ENCODE data around the gene MACROD2.
A peak's percentile ranks its signal among the peaks of the same experiment; 100 is the strongest.

MACROD2 gene

DNA sequence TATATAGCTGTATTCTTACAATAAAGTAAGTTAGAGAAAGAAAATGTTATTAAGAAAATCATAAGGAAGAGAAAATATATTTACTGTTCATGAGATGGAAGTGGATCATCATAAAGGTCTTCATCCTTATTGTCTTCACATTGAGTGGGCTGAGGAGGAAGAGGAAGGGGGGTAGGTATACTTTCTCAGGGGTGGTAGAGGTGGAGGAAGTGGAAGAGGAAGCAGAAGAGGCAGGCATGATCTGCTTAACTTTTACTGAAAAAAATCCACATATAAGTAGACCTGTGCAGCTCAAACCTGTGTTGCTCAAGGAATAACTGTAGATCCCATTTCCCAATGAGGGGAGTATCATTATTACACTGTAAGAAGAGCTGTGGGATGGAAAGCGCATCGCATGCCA lies 1863.7 kb downstream of the MACROD2 start:
- DNase-seq, result no peak

DNA sequence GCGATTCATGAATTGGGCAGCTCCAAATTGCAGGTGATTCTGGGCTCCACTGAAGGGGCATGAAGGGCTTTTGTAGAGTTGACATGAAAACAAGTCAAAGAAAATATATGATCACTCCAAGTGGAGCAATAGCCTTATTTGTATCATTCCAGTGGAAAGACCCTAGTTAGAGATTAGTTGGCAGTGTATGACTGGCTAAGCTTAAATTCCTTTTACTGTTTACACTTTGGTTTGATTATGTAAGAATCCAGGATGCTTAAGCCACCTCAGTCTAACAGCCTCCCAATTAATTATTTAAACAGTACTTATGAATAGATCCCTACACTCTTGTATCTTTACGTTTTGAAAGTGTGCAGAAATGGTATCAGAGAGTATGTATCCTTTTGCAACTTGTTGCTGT lies 1865.5 kb downstream of the MACROD2 start:
- DNase-seq, result no peak

DNA sequence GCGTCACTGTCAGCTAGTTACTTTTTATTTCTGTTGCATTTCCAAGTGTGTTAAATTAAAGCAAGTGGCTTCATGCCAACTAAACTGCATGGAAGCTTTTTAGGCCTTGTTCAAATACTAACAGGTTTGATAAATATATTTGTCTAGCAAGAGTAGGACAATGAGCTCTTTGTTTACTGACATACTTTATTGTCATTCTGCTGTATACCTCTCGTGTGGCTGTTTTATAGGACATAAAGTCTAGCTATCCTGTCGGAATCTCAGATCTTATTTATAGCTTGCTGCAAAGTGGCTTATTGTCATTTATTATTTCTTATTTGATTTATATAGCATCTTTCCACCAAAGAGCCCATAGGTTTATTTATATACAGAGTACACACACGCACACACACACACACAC lies 1866.9 kb downstream of the MACROD2 start:
- peak; percentile 1 for DNase-seq

DNA sequence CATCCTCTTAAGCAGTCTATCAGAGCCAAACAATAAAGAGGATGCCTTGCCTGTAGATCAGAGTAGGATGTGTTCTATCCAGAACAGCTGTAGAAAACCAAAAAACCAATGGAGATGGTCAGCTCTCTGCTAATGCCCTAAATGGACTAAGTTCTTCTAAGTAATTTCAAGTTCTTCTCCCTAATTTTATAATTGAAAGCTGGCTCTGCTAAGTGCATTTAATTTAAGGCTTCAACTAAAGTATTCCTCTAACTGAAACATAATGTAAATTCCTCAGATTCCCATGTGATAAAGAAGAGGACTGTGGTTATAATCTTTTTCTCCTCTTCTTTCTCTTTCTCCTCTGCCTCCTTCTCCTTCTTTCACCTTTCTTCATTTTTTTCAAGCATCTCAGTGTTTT lies 1868.4 kb downstream of the MACROD2 start:
- DNase-seq, result no peak

DNA sequence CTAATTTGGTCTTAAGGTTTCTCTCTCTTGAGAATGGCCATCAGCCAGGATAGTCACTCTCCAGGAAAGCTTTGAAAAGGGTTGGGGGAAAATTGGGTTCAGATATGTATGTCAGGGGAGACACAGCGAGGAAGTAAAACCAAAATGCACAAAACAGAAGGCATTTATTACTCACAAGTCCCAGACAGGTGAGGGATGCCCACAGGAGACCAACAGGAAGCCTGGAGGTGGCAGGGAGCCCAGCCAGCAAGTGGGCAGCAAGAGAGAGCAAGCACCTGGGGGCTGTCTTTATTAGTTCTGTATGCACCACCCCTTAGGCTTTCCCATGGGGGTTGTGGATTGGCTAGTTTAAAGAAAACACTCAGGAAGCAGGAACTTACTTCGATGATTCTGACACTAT lies 1870.2 kb downstream of the MACROD2 start:
- DNase-seq, result no peak

DNA sequence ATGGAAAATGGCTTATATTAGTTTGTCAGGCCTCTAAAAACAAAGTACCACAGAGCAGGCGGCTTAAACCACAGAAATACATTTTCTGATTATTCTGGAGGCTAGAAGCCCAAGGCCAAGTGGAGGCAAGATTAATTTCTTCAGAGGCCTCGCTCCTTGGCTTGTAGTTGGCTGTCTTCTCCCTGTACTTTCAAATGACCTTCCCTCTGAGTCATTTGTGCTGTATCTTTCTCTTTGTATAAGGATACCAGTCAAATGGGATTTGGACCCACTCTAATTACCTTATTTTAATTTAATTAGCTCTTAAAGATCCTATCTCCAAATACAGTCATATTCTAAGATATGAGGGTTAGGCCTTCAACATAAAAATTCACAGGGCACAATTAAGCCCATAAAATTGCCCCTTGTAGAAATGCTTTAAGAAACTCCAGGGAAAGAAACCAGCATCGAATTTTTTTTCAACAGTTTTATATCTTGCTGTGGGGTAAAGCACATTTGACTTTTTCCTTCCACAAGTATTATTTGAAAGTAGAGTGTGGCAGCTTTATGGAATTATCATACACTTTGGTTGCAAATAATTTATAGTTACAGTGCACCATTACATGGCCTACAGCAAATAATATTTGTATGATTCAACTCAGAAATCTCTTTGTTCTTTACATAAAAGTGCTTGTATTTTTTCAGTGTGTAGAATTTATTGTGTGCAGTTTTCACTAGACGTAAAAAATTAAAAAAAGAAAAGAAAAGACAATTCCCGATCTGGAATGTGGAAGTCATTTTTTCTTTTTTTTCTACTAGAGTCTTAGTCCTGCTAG lies 1871.8 kb downstream of the MACROD2 start:
- DNase-seq, result no peak

DNA sequence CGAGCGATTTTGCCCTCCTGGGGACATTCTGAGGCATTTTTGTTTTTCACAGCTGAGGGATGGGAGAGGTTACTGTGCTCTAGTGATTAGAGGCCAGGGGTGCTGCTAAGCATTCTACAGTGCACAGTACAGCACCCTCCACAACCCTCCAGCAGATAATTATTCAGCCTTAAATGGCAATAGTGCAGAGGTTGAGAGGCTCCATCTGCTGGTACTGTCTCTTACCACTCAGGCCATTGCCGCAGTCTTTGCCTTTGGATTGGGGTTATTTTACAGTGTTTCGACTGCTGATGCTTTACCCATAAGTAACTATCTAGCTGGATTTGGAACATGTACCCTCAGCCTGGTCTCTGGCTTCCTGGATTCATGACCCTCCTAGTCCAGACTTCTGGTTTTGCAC lies 1872.6 kb downstream of the MACROD2 start:
- no peak for DNase-seq

DNA sequence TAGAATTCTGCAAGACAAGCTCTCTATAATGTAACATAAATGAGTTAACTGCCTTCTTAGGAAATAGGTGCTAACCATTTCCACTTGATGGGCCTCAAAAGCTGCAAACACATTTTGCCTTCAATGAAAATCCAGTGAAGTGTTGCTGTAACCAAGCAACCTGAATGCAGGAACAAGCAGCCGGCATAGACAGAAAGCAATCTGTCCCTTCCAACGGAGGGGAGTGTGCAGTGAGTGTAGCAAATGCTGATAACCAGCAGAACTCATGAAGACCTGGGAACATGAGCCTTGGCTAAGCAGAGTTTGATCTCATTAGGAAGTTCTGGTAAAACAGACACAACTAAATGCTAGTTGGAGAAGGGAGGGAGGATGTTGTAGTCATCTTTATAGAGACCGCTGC lies 1880.1 kb downstream of the MACROD2 start:
- DNase-seq, result peak; percentile 82

DNA sequence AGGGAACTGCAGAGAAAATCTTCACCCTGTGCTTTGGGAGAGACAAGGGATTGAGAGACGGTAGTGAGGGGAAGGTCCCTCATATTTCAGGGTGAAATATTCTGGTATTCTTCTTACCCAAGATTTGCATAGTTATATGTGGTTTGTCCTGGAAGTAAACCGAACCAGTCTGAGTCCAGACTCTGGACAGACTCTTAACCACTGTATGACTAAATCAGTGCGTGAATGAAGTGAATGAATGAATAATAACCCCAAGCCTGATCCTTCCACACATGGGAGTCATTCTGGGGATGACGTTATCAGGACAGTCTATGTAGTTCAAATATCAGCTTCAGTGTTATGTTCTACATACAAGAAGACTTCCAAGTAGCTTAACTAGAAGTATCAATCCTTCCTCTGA lies 1887.2 kb downstream of the MACROD2 start:
- no peak for DNase-seq

DNA sequence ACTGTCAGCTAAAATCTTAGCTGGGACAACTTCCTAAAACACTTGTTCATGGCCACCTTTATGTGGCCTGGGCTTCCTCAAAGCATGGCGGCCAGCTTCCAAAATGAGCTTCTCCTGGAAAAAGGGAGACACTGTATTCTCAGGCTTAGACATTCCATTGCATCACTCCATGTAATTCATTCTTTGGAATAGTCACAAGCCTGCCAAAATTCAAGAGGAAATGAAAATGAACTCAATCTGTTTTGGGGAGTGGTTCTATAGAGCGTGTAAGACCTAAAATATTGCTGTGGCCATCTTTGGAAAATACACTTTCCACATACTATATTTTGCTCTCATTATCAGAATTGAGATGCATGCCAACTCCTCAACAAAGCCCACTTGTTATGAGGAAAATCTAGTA lies 1890.9 kb downstream of the MACROD2 start:
- DNase-seq, result no peak

DNA sequence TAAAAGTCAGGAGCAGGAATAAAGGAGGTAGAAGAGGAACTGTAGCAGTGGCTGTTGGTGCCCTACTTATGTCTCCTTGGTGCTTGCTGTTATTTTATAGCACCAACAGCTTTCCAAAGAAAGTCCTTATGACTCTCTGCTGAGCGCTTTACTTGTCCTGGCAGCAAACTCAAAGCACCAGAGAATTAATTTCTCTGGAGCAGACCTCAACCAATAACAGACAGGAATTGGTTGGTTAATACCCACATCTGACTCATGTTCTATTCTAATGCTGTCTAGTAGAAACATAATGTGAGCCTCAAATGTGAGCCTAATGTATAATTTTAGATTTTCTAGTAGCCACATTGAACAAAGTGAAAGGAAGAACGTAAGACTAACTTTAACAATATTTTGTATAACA lies 1892.1 kb downstream of the MACROD2 start:
- DNase-seq, result no peak

DNA sequence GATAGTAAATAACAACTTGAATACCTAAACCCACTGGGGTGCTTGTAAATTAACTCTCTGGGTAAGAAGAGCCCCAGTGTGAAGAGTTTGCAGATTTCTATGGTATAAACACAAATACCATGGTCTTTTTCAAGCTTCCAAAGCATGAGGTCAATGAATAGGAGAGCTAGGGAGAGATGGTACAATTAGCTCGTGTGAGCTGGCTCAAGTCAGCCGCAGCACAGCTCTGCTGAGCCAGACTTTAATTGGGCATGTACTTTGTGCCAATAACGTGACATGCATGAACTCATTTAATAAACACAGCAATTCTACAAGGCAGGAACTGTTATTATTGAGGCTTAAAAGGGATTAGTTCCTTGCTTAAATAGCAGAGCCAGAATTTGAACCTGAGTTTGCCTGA lies 1893.7 kb downstream of the MACROD2 start:
- no peak for DNase-seq

DNA sequence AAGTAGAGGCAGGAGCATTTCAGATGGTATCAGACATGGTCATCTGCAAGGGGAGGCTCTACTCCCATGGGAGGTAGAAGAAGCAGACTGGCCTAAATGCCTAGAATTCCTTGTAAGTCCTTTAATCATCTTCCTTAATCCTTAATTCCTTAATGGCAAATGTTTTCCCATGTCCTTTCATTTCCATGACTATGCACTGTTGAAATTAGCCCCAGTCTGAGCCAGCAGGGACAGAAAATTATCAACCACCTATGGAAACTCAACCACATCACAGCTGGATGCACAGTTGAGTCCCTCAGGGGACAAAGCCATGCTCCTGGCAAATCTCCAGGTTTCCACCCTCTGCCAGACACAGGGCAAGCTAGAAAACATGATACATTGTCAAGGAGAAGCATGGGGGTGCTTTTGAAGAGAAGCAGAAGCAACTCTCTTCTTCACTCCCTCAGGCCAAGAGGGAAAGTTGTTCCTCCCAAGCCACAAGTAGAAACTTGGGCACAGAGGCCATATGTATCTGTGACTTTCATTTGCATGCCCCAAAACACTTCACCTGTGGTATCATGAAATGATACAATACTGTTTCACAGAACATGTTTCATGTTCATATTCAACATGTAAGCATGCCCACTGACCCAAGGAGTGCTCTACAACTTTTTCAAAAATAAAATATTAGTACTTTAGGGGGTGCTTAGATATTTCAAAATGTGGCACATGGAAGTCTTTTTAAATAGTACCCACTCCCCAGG lies 1894.4 kb downstream of the MACROD2 start:
- peak; percentile 70 for DNase-seq

DNA sequence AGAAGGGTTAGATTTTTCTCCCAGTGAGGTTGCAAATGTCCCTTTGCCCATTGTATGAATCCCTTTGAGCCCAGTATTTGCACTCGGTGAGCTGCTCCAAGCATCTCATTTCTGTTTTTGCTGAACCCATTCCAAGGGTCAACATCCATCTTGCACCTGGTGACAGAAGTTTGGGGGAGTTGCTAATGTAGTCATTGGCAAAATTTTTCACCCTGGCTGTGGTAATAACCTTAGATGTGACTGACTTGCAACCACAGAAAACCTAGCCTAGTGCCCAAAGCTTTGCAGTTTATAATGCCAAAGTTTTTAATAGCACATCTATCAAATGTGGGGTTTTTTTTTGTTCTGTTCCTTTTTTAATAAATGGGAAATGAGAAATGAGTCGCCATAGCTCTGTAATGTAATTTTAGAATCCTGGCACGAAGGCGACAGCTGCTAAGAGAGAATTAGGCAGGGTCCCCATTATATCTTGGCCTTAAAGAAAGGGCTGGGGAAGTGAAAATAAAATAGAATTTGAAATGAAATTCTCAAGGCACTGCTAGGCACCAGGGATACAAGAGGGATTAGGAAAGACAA lies 1895.2 kb downstream of the MACROD2 start:
- peak; percentile 3 for DNase-seq

DNA sequence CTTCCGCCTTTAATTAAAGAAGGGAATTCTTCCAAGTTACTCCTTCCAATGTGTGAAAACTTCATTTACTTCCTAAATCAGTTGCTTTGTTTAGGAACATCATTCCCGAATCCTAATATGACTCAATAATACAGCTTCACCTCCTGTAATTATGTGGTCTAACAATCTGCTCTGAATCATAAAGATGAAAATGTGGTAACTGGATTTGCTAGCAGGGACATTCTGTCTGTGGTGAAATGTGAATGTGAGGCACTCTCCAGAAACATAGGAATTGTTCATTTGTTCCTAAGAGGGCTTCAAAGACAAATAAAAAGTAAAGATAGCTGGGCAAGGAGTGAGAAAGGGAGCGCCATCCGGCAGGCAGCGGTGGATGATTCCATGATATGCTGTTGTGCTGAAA lies 1899.8 kb downstream of the MACROD2 start:
- no peak for DNase-seq

DNA sequence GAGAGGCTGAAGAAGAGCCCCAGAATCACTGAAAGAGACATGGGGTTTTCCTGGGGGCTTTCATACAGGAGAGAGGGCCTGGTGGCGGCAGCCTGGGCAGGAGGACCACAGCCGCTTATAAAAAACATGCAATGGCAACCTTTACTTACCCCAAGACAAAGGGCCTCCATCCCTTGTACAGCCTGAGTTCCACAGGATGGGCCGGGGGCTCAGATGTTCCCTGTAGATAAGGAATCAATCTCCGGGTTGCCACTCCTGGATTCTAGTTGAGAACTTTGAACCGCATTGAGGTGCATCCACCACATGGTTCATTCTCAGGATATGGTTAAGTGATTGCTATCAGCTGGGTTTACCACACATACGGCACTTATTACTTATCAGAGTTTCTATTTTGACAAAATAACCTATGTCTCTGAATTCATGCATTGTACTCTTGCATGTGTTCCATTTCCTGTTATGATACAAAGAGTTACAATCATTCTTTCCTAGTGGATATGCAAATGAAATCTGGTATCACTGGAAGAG lies 1900.3 kb downstream of the MACROD2 start:
- no peak for DNase-seq

DNA sequence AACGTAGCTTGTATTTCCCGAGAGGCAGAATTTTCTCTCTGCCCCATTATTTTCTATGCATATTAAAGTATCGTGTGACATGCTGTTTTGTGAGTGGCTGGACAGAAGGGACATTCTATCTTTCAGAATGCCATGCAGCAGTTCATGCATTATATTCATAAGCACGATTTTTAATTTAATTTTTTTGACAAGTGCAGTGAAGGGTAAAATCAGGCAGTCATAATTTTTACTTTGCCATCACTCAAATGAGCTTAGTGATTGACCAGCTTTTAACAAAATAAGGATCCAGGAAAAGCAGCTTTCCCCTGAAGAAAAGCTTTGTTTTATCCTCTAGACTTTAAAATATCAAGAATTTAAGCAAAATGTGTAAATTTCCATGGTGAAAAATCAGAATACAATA lies 1904.7 kb downstream of the MACROD2 start:
- DNase-seq, result no peak

DNA sequence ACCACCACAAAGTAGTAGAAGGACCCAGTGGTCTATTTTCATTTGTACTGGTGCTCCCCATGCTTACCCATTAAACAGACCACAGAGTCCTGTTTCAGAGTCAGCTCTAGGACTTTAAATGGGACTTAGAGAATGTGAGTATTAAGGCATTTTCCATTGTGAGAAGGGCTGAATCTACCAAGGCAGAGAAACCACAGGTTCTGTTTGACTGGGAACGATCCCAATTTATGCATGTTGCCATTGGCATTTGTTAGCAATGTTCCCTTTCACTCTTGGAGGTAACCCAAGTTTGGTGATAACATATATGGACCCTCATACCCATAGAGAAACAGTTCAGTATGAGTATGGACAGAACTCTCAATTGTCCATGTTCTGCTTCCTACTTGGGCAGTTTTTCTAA lies 1905.1 kb downstream of the MACROD2 start:
- no peak for DNase-seq

DNA sequence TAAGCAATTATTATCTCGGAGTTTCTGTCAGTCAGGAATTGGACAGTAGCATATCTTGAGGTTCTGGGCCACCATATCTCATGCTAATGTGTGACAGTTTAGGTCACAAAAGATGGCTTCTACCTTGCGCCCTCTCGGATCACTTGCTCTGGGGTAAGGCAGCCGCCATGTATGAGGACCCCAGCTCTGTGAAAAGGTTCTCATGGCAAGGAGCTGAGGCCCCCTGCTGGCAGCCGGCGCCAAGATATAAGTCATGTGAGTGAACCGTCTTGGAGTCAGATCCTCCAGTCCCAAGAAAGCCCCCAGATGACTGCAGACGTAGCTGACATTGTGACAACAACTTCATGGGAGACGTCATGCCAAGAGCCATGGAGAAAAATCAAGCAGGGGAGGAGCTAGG lies 1907.2 kb downstream of the MACROD2 start:
- no peak for DNase-seq

DNA sequence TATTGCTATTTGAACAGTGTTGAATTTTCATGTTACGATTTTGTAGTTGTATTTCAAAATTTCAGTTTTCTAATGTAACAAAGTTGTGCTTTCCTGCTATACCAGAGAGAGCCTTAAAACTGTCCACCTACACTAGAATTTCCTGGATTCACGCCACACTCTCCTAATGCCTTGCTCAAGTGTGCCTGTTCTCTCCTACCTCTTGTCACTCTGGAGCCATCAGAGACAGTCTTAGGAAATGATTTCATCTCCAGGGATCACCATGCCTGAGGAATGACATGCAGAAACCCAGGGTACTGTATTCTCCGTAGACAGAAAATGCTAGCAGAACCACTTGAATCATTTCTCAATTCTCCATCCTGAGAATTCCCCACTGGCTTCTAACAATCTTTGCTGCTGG lies 1910.3 kb downstream of the MACROD2 start:
- DNase-seq, result no peak

DNA sequence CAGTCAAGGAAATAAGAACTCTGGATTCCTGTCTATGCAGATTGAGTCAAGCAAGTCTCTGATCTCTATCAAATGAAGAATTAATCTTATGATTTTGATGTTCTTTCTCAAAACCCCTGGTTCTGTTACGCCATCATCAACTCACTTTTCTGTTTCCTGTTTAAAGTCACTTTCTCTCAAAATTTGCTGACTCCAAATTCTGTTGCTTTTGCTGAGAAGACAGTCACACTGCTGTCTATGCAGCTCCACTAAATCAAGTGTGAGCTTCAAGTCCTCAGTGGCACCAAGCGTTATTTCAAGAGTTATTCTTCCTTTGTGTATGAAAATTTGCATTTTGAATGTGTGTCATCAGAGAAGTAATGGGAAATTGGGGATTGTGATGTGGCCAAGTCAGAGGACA lies 1914.7 kb downstream of the MACROD2 start:
- no peak for DNase-seq

DNA sequence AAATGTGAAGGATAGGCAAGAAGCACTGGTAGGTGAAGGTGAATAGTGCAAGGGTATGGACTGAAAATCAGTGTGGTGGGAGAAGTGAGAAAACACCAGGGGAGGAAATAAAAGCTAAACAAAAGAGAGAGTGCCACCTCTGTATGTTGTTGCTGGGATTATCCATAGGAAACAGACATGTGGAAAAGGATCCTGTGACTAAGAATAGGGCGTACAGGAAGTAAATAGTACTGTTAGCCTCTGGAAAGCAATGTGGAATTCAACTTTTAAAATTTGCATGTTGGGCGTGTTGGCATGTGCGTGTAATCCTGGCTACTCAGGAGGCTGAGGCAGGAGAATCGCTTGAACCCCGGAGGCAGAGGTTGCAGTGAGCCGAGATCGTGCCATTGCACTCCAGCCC lies 1916.3 kb downstream of the MACROD2 start:
- no peak for DNase-seq

DNA sequence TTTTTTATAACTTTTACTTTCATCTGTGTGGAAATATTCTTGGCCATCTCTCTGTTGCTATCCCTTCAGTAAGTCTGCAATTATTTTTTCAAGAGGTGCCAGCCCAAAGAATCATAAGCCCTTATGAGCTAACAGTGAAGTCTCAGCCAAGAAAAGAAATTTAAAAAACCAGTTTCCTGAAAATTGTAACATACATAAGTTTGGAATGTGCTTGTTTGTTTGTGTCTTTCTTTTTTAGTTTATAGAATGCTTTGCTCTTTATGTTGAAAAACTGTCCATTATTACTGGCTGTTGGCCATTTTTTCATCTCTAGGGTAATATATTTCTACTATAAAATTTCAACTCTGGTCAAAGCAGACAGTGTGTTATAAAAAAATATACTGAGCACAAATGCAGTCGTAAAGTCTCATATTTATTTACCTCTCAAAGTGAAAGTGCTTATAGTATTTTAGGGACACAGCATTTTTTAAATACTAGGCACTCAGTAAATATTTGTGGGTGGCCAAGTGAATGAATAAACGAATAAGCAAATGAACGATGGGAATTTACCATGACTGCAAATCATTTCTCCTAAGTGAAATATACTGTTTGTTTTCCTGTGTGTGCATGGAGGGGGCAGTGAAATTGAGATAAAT lies 1918.2 kb downstream of the MACROD2 start:
- DNase-seq, result no peak

DNA sequence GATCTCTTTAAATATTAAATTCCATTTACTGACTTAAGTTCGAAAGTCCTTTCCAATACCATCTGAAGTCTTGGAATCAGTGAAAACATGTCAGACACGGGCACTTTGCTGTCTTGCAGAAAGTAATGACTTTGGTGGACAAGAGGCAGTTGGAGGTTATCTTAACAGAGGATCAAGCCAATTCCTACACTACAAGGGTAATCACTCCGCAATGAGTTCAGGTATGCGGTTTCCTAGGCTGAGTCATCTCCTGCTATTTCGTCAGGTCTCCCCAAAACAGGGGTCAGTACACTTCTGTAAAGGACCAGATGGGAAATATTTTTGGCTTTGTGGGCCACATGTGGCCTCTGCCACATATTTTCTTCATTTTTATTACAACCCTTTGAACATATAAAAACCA lies 1921.3 kb downstream of the MACROD2 start:
- no peak for DNase-seq

All from NCI-H1092 (cell line).